ENCODE results near the gene KCTD10. TPM values are rescaled to one million over a fixed set of nuclear protein-coding genes. Genes with fewer than 3 reads are reported as not detected.

The KCTD10 gene
- total and polyA plus RNA-seq, 9 of the 15 experiments (the other 6 are each of a cell fraction or from before 2014, with no cell fraction given): 1.9 to 37.5 (median 15.7) TPM

GRCh38 chr12:109477185-109477962 lies at the start of gene KCTD10, which contains the start of gene UBE3B (continued):
- TF ChIP-seq, protein P1, sequence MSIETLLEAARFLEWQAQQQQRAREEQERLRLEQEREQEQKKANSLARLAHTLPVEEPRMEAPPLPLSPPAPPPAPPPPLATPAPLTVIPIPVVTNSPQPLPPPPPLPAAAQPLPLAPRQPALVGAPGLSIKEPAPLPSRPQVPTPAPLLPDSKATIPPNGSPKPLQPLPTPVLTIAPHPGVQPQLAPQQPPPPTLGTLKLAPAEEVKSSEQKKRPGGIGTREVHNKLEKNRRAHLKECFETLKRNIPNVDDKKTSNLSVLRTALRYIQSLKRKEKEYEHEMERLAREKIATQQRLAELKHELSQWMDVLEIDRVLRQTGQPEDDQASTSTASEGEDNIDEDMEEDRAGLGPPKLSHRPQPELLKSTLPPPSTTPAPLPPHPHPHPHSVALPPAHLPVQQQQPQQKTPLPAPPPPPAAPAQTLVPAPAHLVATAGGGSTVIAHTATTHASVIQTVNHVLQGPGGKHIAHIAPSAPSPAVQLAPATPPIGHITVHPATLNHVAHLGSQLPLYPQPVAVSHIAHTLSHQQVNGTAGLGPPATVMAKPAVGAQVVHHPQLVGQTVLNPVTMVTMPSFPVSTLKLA (conservative IDR thresholded peaks at IDR 0.05): peak; percentile 74 to 90; a peak in 3 of 4 replicates
- TF ChIP-seq HMGXB4 (CRISPR knock-in tag; IDR thresholded peaks at IDR 0.05) (no peak; the same call in 1 of the 2 replicates), ZNF143 (CRISPR knock-in tag; IDR thresholded peaks at IDR 0.05) (no peak), SMC3 (conservative IDR thresholded peaks at IDR 0.05; ENCODE audit: insufficient read depth, low read depth, low read length) (no peak), RBBP5 (IDR thresholded peaks at IDR 0.05; ENCODE audit: borderline replicate concordance, insufficient read depth, low read length, poor library complexity, severe bottlenecking) (peak; percentile 90), LEF1 (IDR thresholded peaks at IDR 0.05) (peak; percentile 62; the same call in 1 of the 2 replicates), E2F6 (IDR thresholded peaks at IDR 0.05; ENCODE audit: borderline replicate concordance in 1 of 2, extremely low read depth in 1 of 2, insufficient read depth in 1 of 2, insufficient read length in 1 of 2, low read depth in 1 of 2, low read length in 1 of 2, poor library complexity in 1 of 2, severe bottlenecking in 1 of 2) (no peak), PML (IDR thresholded peaks at IDR 0.05; ENCODE audit: low read length) (peak; percentile 82), ZBTB1 (CRISPR knock-in tag; IDR thresholded peaks at IDR 0.05; ENCODE audit: borderline replicate concordance, low read depth) (peak; percentile 57; the same call in 1 of the 2 replicates), ZFPM2 (CRISPR knock-in tag; IDR thresholded peaks at IDR 0.05) (no peak), RUNX1 (IDR thresholded peaks at IDR 0.05; ENCODE audit: low read depth) (0 out of 2 replicates have a peak, but pooled peaks have one; percentile 31), ZNF398 (CRISPR knock-in tag; IDR thresholded peaks at IDR 0.05) (no peak)
